Osteoblast (primary cell): ENCODE data around the gene RNF43. TPM values are rescaled to one million over a fixed set of nuclear protein-coding genes. Genes with fewer than 3 reads are reported as not detected.

Experiments
- DNase-seq: peaks from one replicate; pipeline ENCODE4 v3.0.0; 2011; ENCODE audit warnings: low spot score, mixed read lengths; ENCODE audit not compliant: insufficient read length; ENCODE audit errors: missing footprints
- H2AFZ ChIP-seq: 2 replicates; pipeline ENCODE4 v1.6.0; 2011; ENCODE audit warnings: mild to moderate bottlenecking, low read length
- H3K27ac ChIP-seq: 2 replicates; pipeline ENCODE4 v1.5.1; 2011; ENCODE audit warnings: mild to moderate bottlenecking, low read depth, low read length, moderate library complexity
- H3K27me3 ChIP-seq: 2 replicates; pipeline ENCODE4 v1.6.0; 2012; ENCODE audit warnings: mild to moderate bottlenecking, control low read depth, inconsistent platforms, low read length, moderate library complexity; ENCODE audit not compliant: insufficient read depth
- H3K36me3 ChIP-seq: 2 replicates; pipeline ENCODE4 v1.5.1; 2011; ENCODE audit warnings: mild to moderate bottlenecking, low read length, control low read depth, moderate library complexity; ENCODE audit not compliant: insufficient read depth
- H3K4me1 ChIP-seq: 2 replicates; pipeline ENCODE4 v1.5.1; 2011; ENCODE audit warnings: mild to moderate bottlenecking, low read length, control low read depth, moderate library complexity; ENCODE audit not compliant: insufficient read depth
- H3K4me2 ChIP-seq: 2 replicates; pipeline ENCODE4 v1.6.0; 2011; ENCODE audit warnings: mild to moderate bottlenecking, low read length; ENCODE audit not compliant: insufficient read depth
- H3K4me3 ChIP-seq: fragments of 200-600 bp; sonication (generic); 3 replicates; pipeline ENCODE4 v1.5.1; 2012; ENCODE audit warnings: mild to moderate bottlenecking, low read length, inconsistent platforms; ENCODE audit not compliant: insufficient read depth
- H3K79me2 ChIP-seq: 2 replicates; pipeline ENCODE4 v1.6.0; 2012; ENCODE audit warnings: mild to moderate bottlenecking, low read length, control low read depth, inconsistent platforms; ENCODE audit not compliant: insufficient read depth
- H3K9me3 ChIP-seq: 2 replicates; pipeline ENCODE4 v1.5.1; 2011; ENCODE audit warnings: low read depth, low read length, control low read depth
- H4K20me1 ChIP-seq: 2 replicates; pipeline ENCODE4 v1.6.0; 2012; ENCODE audit warnings: mild to moderate bottlenecking, low read length, control low read depth; ENCODE audit not compliant: insufficient read depth
- CTCF ChIP-seq: IDR thresholded peaks from 2 replicates; pipeline ENCODE4 v1.5.1; 2011; ENCODE audit warnings: mild to moderate bottlenecking, low read depth, low read length, moderate library complexity; ENCODE audit errors: extremely low read depth
- total RNA-seq: library from RNA; depleted of rRNA; stranded (reverse); fragments of >200 nt; gene quantifications from 2 replicates; pipeline ENCODE4 v1.2.3, GENCODE V29; 2012

Gene RNF43
- total RNA-seq, 1 donor: under 0.01 TPM

- Histone ChIP-seq H3K79me2 (no peaks in the 10 kb centered on the region), H3K36me3 (no peaks in the 10 kb centered on the region), H3K27me3 (peaks cover 12% of the 10 kb centered on the region), H3K4me2 (no peak overlapping the region), H3K4me1 (peaks cover 3% of the 10 kb centered on the region), H3K27ac (no peak overlapping the region), H3K4me3 (no peak overlapping the region), H4K20me1 (no peaks in the 10 kb centered on the region), H2AFZ (no peak overlapping the region), H3K9me3 (no peaks in the 10 kb centered on the region)
- no peak for TF ChIP-seq CTCF
- DNase-seq: no peak
Measured at GRCh38 chr17:58413684-58414083, 3.6 kb downstream of the RNF43 start.

GRCh38 chr17:58412961-58413586, 4.3 kb downstream of the RNF43 start:
- H3K79me2 ChIP-seq: no peaks in the 10 kb centered on the region
- H2AFZ ChIP-seq: no peak overlapping the region
- H3K36me3 ChIP-seq: no peaks in the 10 kb centered on the region
- no peak for TF ChIP-seq CTCF
- H3K4me1 ChIP-seq: peaks cover 3% of the 10 kb centered on the region
- DNase-seq: no peak
- peaks cover 12% of the 10 kb centered on the region for H3K27me3 ChIP-seq
- no peaks in the 10 kb centered on the region for H4K20me1 ChIP-seq
- no peak overlapping the region for H3K27ac ChIP-seq
- no peak overlapping the region for H3K4me3 ChIP-seq
- no peak overlapping the region for H3K4me2 ChIP-seq
- H3K9me3 ChIP-seq: no peaks in the 10 kb centered on the region

- Histone ChIP-seq H2AFZ (no peak overlapping the region), H3K4me1 (peaks cover under 1% of the 10 kb centered on the region), H3K27me3 (peaks cover 12% of the 10 kb centered on the region), H3K4me2 (no peak overlapping the region), H3K79me2 (no peaks in the 10 kb centered on the region), H3K9me3 (no peaks in the 10 kb centered on the region), H3K4me3 (no peak overlapping the region), H3K36me3 (no peaks in the 10 kb centered on the region), H4K20me1 (no peaks in the 10 kb centered on the region), H3K27ac (no peak overlapping the region)
- no peak for TF ChIP-seq CTCF
- DNase-seq: no peak
Measured at GRCh38 chr17:58412064-58412703, 5.2 kb downstream of the RNF43 start.

- H2AFZ ChIP-seq: no peak overlapping the region
- no peak overlapping the region for H3K27ac ChIP-seq
- no peaks in the 10 kb centered on the region for H3K79me2 ChIP-seq
- H3K27me3 ChIP-seq: peaks cover 12% of the 10 kb centered on the region
- H3K4me2 ChIP-seq: no peak overlapping the region
- H3K4me1 ChIP-seq: no peaks in the 10 kb centered on the region
- DNase-seq: no peak
- no peak overlapping the region for H3K4me3 ChIP-seq
- no peaks in the 10 kb centered on the region for H3K36me3 ChIP-seq
- no peaks in the 10 kb centered on the region for H4K20me1 ChIP-seq
- no peak for TF ChIP-seq CTCF
- no peaks in the 10 kb centered on the region for H3K9me3 ChIP-seq
Measured at GRCh38 chr17:58411408-58411894, 5.9 kb downstream of the RNF43 start.
